HG03064 (cell line): ENCODE data around the gene ODAD4.
A peak's percentile ranks its signal among the peaks of the same experiment; 100 is the strongest.
"Not testable (repeated sequence)": the region's sequence is repeated elsewhere in the genome, so short reads cannot be mapped to it uniquely, and the experiment has no call there.

ENCODE experiments used
- ATAC-seq: cut with Tn5 transposase; IDR thresholded peaks from one replicate; pipeline ENCODE4 v1.9.1; 2021; ENCODE audit warnings: low read depth; ENCODE audit not compliant: unreplicated experiment

ODAD4 gene

GRCh38 chr17:41910701-41911391 is 19.6 kb upstream of the ODAD4 start:
- no peak for ATAC-seq

GRCh38 chr17:41912925-41913324 is 17.5 kb upstream of the ODAD4 start:
- ATAC-seq, result no peak

- no peak for ATAC-seq
Observed at GRCh38 chr17:41913798-41914197, 16.6 kb upstream of the ODAD4 start.

- no peak for ATAC-seq
Observed at GRCh38 chr17:41914358-41914766, 16.1 kb upstream of the ODAD4 start.

GRCh38 chr17:41915020-41915419 is 15.4 kb upstream of the ODAD4 start:
- ATAC-seq, result no peak

- ATAC-seq, result no peak
Observed at GRCh38 chr17:41915566-41915965, 14.9 kb upstream of the ODAD4 start.

GRCh38 chr17:41917192-41917591 is 13.2 kb upstream of the ODAD4 start:
- ATAC-seq, result no peak

GRCh38 chr17:41917679-41918313 is 12.6 kb upstream of the ODAD4 start:
- ATAC-seq, result no peak

GRCh38 chr17:41918314-41919164 is 11.9 kb upstream of the ODAD4 start, which contains the start of gene ACLY:
Gene ACLY, minus strand, starts transcription at chr17:41918951. Its CDS starts 5,078 bp downstream, at chr17:41913873.
- ATAC-seq, result peak; percentile 73

GRCh38 chr17:41919165-41919817 is 11.1 kb upstream of the ODAD4 start:
- no peak for ATAC-seq

GRCh38 chr17:41919840-41920579 is 10.4 kb upstream of the ODAD4 start:
- ATAC-seq, result no peak

GRCh38 chr17:41920580-41920955 is 9.8 kb upstream of the ODAD4 start:
- no peak for ATAC-seq

- ATAC-seq, result no peak
Observed at GRCh38 chr17:41925991-41926590, 4.3 kb upstream of the ODAD4 start.

- ATAC-seq, result no peak
Observed at GRCh38 chr17:41928693-41929251, 1.6 kb upstream of the ODAD4 start.

- ATAC-seq, result not testable (repeated sequence)
Observed at GRCh38 chr17:41930833-41931156, 378 bp downstream of the ODAD4 start.

GRCh38 chr17:41931715-41932114 is 1.3 kb downstream of the ODAD4 start:
- ATAC-seq, result not testable (repeated sequence)

GRCh38 chr17:41932816-41933389 is 2.5 kb downstream of the ODAD4 start:
- no peak for ATAC-seq

- ATAC-seq, result no peak
Observed at GRCh38 chr17:41935641-41936040, 5.2 kb downstream of the ODAD4 start.
